IMR-90 (cell line): ENCODE data around the gene ACTBL2. TPM values are rescaled to one million over a fixed set of nuclear protein-coding genes. Genes with fewer than 3 reads are reported as not detected.

Source experiments
- BHLHE40 ChIP-seq: fragments of 150-350 bp; IDR thresholded peaks from 2 replicates; pipeline ENCODE4 v1.6.1; 2016; ENCODE audit warnings: mild to moderate bottlenecking, low read depth, low read length
- SMC3 ChIP-seq: fragments of 150-350 bp; IDR thresholded peaks from 2 replicates; pipeline ENCODE4 v1.6.1; 2016; ENCODE audit warnings: low read depth, mild to moderate bottlenecking, antibody characterized with exemption, low read length, moderate library complexity
- polyA plus RNA-seq, 3 experiments: library from polyadenylated mRNA; depleted of rRNA; stranded (reverse); fragments of >200 nt; gene quantifications; 2 replicates each; pipeline ENCODE4 v1.2.3, GENCODE V29; 2012; ENCODE audit warnings: low replicate concordance in 1 of 3
- total RNA-seq: library from RNA; depleted of rRNA; stranded (reverse); fragments of >200 nt; gene quantifications from 2 replicates; pipeline ENCODE4 v1.2.3, GENCODE V29; 2012

The ACTBL2 gene
- total and polyA plus RNA-seq, 2 of the 4 experiments (the other 2 are of a cell fraction) = 0.29 to 1.6 TPM

GRCh38 chr5:57501414-57502201, 19.0 kb upstream of the ACTBL2 start (continued):
- TF ChIP-seq SMC3 (no peak), BHLHE40 (no peak)
